ENCODE measurements around the gene TCF4. TPM values are rescaled to one million over a fixed set of nuclear protein-coding genes. Genes with fewer than 3 reads are reported as not detected.

The TCF4 gene
- total RNA-seq, 5 donors from 2014 or later (not counting 1 experiment from before 2014, with no cell fraction given): 2.6 to 11.0 (median 6.6) TPM

GRCh38 chr18:55515214-55515613 is 72.8 kb downstream of the TCF4 start:
- Histone ChIP-seq H3K4me3 (ENCODE audit: control insufficient read depth in 1 of 2, extremely low read depth in 1 of 2, low read length in 1 of 2) (no peak overlapping the region), H3K36me3 (ENCODE audit: control insufficient read depth in 2 of 2, extremely low read depth in 1 of 2, insufficient read depth in 1 of 2, low read length in 1 of 2) (no peaks in the 10 kb centered on the region), H3K27ac (ENCODE audit: low read length) (no peak overlapping the region), H3K9me3 (no peaks in the 10 kb centered on the region), H3K27me3 (replicated peaks in 1 of 2; ENCODE audit: control insufficient read depth in 2 of 2, extremely low read depth in 1 of 2, insufficient read depth in 2 of 2, low read length in 1 of 2) (no peaks in the 10 kb centered on the region), H3K4me1 (ENCODE audit: control insufficient read depth in 1 of 2, extremely low read depth in 1 of 2, insufficient read depth in 2 of 2, low read length in 2 of 2) (no peaks in the 10 kb centered on the region)
- Mint-ChIP-seq H3K4me1 (no peaks in the 10 kb centered on the region), H3K36me3 (no peaks in the 10 kb centered on the region), H3K4me3 (no peak overlapping the region), H3K9me3 (no peaks in the 10 kb centered on the region), H3K27ac (no peak overlapping the region), H3K27me3 (no peaks in the 10 kb centered on the region)
- WGBS (ENCODE audit: insufficient coverage): 71% methylated on average over 1 of the region's 3 CpGs
- ChIA-PET CTCF (no interaction called here), POLR2A (no interaction called here)
- ATAC-seq (replicated peaks in 1 of 4): no peak
- no peak for DNase-seq

- no peak overlapping the region for H3K27ac ChIP-seq (ENCODE audit: low read length)
- DNase-seq: no peak
- Mint-ChIP-seq H3K4me1 (peaks cover 0 to 1% (median 0%) of the 10 kb centered on the region in 3 donors), H3K27ac (no peak overlapping the region), H3K9me3 (no peaks in the 10 kb centered on the region), H3K27me3 (no peaks in the 10 kb centered on the region), H3K36me3 (no peaks in the 10 kb centered on the region), H3K4me3 (no peak overlapping the region)
- no peak overlapping the region for H3K4me3 ChIP-seq (ENCODE audit: control insufficient read depth in 1 of 2, extremely low read depth in 1 of 2, low read length in 1 of 2)
- no peaks in the 10 kb centered on the region for H3K9me3 ChIP-seq
- H3K27me3 ChIP-seq (replicated peaks in 1 of 2; ENCODE audit: control insufficient read depth in 2 of 2, extremely low read depth in 1 of 2, insufficient read depth in 2 of 2, low read length in 1 of 2): no peaks in the 10 kb centered on the region
- CTCF ChIA-PET: interaction anchor here (0.5 to 0.7 kb wide), 4 partner anchors 76 to 1970 kb away, joined by 3 read pairs; no protein-coding TSS in a partner anchor
- H3K4me1 ChIP-seq (ENCODE audit: control insufficient read depth in 1 of 2, extremely low read depth in 1 of 2, insufficient read depth in 2 of 2, low read length in 2 of 2): no peaks in the 10 kb centered on the region
- POLR2A ChIA-PET: interaction anchor here in 1 of 2 donors (0.5 kb wide), 2 partner anchors 11 to 13 kb away, joined by 3 read pairs; no protein-coding TSS in a partner anchor
- H3K36me3 ChIP-seq (ENCODE audit: control insufficient read depth in 2 of 2, extremely low read depth in 1 of 2, insufficient read depth in 1 of 2, low read length in 1 of 2): no peaks in the 10 kb centered on the region
- no peak for ATAC-seq (replicated peaks in 1 of 4)
Observed at GRCh38 chr18:55513161-55513560, 74.8 kb downstream of the TCF4 start.

- H3K9me3 ChIP-seq: no peaks in the 10 kb centered on the region
- no peak overlapping the region for H3K27ac ChIP-seq (ENCODE audit: low read length)
- ChIA-PET POLR2A (no interaction called here), CTCF (no interaction called here)
- Mint-ChIP-seq H3K27ac (no peak overlapping the region), H3K9me3 (no peaks in the 10 kb centered on the region), H3K27me3 (no peaks in the 10 kb centered on the region), H3K36me3 (no peaks in the 10 kb centered on the region), H3K4me3 (no peak overlapping the region), H3K4me1 (peaks cover 0 to 3% (median 0%) of the 10 kb centered on the region in 3 donors)
- ATAC-seq (replicated peaks in 1 of 4) (no peak), DNase-seq (no peak)
- H3K4me1 ChIP-seq (ENCODE audit: control insufficient read depth in 1 of 2, extremely low read depth in 1 of 2, insufficient read depth in 2 of 2, low read length in 2 of 2): no peaks in the 10 kb centered on the region
- no peaks in the 10 kb centered on the region for H3K27me3 ChIP-seq (replicated peaks in 1 of 2; ENCODE audit: control insufficient read depth in 2 of 2, extremely low read depth in 1 of 2, insufficient read depth in 2 of 2, low read length in 1 of 2)
- H3K4me3 ChIP-seq (ENCODE audit: control insufficient read depth in 1 of 2, extremely low read depth in 1 of 2, low read length in 1 of 2): no peak overlapping the region
- H3K36me3 ChIP-seq (ENCODE audit: control insufficient read depth in 2 of 2, extremely low read depth in 1 of 2, insufficient read depth in 1 of 2, low read length in 1 of 2): no peaks in the 10 kb centered on the region
Observed at GRCh38 chr18:55511277-55511676, 76.7 kb downstream of the TCF4 start.

- H3K27me3 Mint-ChIP-seq: no peaks in the 10 kb centered on the region
- DNase-seq: peak in 1 of 35 experiments; percentile 0
- no peaks in the 10 kb centered on the region for H3K36me3 Mint-ChIP-seq
- POLR2A ChIA-PET: no interaction called here
- no peak overlapping the region for H3K27ac Mint-ChIP-seq
- CTCF ChIA-PET: no interaction called here
- H3K4me3 ChIP-seq (ENCODE audit: control insufficient read depth in 1 of 2, extremely low read depth in 1 of 2, low read length in 1 of 2): no peak overlapping the region
- no peaks in the 10 kb centered on the region for H3K4me1 ChIP-seq (ENCODE audit: control insufficient read depth in 1 of 2, extremely low read depth in 1 of 2, insufficient read depth in 2 of 2, low read length in 2 of 2)
- no peaks in the 10 kb centered on the region for H3K27me3 ChIP-seq (replicated peaks in 1 of 2; ENCODE audit: control insufficient read depth in 2 of 2, extremely low read depth in 1 of 2, insufficient read depth in 2 of 2, low read length in 1 of 2)
- H3K27ac ChIP-seq (ENCODE audit: low read length): no peak overlapping the region
- ATAC-seq (replicated peaks in 1 of 4): no peak
- peaks cover 0 to 3% (median 0%) of the 10 kb centered on the region in 3 donors for H3K4me1 Mint-ChIP-seq
- H3K4me3 Mint-ChIP-seq: no peak overlapping the region
- no peaks in the 10 kb centered on the region for H3K9me3 ChIP-seq
- no peaks in the 10 kb centered on the region for H3K36me3 ChIP-seq (ENCODE audit: control insufficient read depth in 2 of 2, extremely low read depth in 1 of 2, insufficient read depth in 1 of 2, low read length in 1 of 2)
- 100% methylated on average over 1 of the region's 5 CpGs for WGBS (ENCODE audit: insufficient coverage)
- H3K9me3 Mint-ChIP-seq: no peaks in the 10 kb centered on the region
Observed at GRCh38 chr18:55510809-55511208, 77.2 kb downstream of the TCF4 start.

- ChIA-PET POLR2A (no interaction called here), CTCF (no interaction called here)
- DNase-seq (no peak), ATAC-seq (replicated peaks in 1 of 4) (no peak)
- Histone ChIP-seq H3K36me3 (ENCODE audit: control insufficient read depth in 2 of 2, extremely low read depth in 1 of 2, insufficient read depth in 1 of 2, low read length in 1 of 2) (no peaks in the 10 kb centered on the region), H3K4me3 (ENCODE audit: control insufficient read depth in 1 of 2, extremely low read depth in 1 of 2, low read length in 1 of 2) (no peak overlapping the region), H3K27me3 (replicated peaks in 1 of 2; ENCODE audit: control insufficient read depth in 2 of 2, extremely low read depth in 1 of 2, insufficient read depth in 2 of 2, low read length in 1 of 2) (no peaks in the 10 kb centered on the region), H3K9me3 (no peaks in the 10 kb centered on the region), H3K27ac (ENCODE audit: low read length) (no peak overlapping the region), H3K4me1 (ENCODE audit: control insufficient read depth in 1 of 2, extremely low read depth in 1 of 2, insufficient read depth in 2 of 2, low read length in 2 of 2) (no peaks in the 10 kb centered on the region)
- WGBS (ENCODE audit: insufficient coverage): no CpG with 5 or more reads among the region's 4 CpGs
- Mint-ChIP-seq H3K4me1 (peaks cover 0 to 3% (median 0%) of the 10 kb centered on the region in 3 donors), H3K36me3 (no peaks in the 10 kb centered on the region), H3K27me3 (no peaks in the 10 kb centered on the region), H3K9me3 (peaks cover 0 to 3% (median 0%) of the 10 kb centered on the region in 3 donors), H3K27ac (no peak overlapping the region), H3K4me3 (no peak overlapping the region)
Observed at GRCh38 chr18:55509631-55510324, 78.2 kb downstream of the TCF4 start.

GRCh38 chr18:55508651-55509050 is 79.3 kb downstream of the TCF4 start:
- H3K36me3 Mint-ChIP-seq: no peaks in the 10 kb centered on the region
- no peak overlapping the region for H3K4me3 Mint-ChIP-seq
- ATAC-seq (replicated peaks in 1 of 4) (no peak), DNase-seq (no peak)
- 100% methylated on average over 1 of the region's 4 CpGs for WGBS (ENCODE audit: insufficient coverage)
- peaks cover 0 to 3% (median 0%) of the 10 kb centered on the region in 3 donors for H3K9me3 Mint-ChIP-seq
- H3K27me3 Mint-ChIP-seq: no peaks in the 10 kb centered on the region
- H3K9me3 ChIP-seq: no peaks in the 10 kb centered on the region
- no peaks in the 10 kb centered on the region for H3K27me3 ChIP-seq (replicated peaks in 1 of 2; ENCODE audit: control insufficient read depth in 2 of 2, extremely low read depth in 1 of 2, insufficient read depth in 2 of 2, low read length in 1 of 2)
- no peaks in the 10 kb centered on the region for H3K4me1 ChIP-seq (ENCODE audit: control insufficient read depth in 1 of 2, extremely low read depth in 1 of 2, insufficient read depth in 2 of 2, low read length in 2 of 2)
- H3K27ac ChIP-seq (ENCODE audit: low read length): no peak overlapping the region
- no peaks in the 10 kb centered on the region for H3K36me3 ChIP-seq (ENCODE audit: control insufficient read depth in 2 of 2, extremely low read depth in 1 of 2, insufficient read depth in 1 of 2, low read length in 1 of 2)
- CTCF ChIA-PET: no interaction called here
- no peak overlapping the region for H3K4me3 ChIP-seq (ENCODE audit: control insufficient read depth in 1 of 2, extremely low read depth in 1 of 2, low read length in 1 of 2)
- H3K27ac Mint-ChIP-seq: no peak overlapping the region
- H3K4me1 Mint-ChIP-seq: peaks cover 0 to 3% (median 0%) of the 10 kb centered on the region in 3 donors
- POLR2A ChIA-PET: no interaction called here

- ChIA-PET CTCF (no interaction called here), POLR2A (no interaction called here)
- Histone ChIP-seq H3K4me1 (ENCODE audit: control insufficient read depth in 1 of 2, extremely low read depth in 1 of 2, insufficient read depth in 2 of 2, low read length in 2 of 2) (peaks cover 0 to 2% of the 10 kb centered on the region in 2 experiments), H3K27ac (ENCODE audit: low read length) (no peak overlapping the region), H3K36me3 (ENCODE audit: control insufficient read depth in 2 of 2, extremely low read depth in 1 of 2, insufficient read depth in 1 of 2, low read length in 1 of 2) (no peaks in the 10 kb centered on the region), H3K27me3 (replicated peaks in 1 of 2; ENCODE audit: control insufficient read depth in 2 of 2, extremely low read depth in 1 of 2, insufficient read depth in 2 of 2, low read length in 1 of 2) (no peaks in the 10 kb centered on the region), H3K9me3 (no peaks in the 10 kb centered on the region), H3K4me3 (ENCODE audit: control insufficient read depth in 1 of 2, extremely low read depth in 1 of 2, low read length in 1 of 2) (no peak overlapping the region)
- Mint-ChIP-seq H3K9me3 (peaks cover 0 to 3% (median 0%) of the 10 kb centered on the region in 3 donors), H3K27ac (no peak overlapping the region), H3K27me3 (no peaks in the 10 kb centered on the region), H3K4me1 (peaks cover 0 to 3% (median 0%) of the 10 kb centered on the region in 3 donors), H3K36me3 (no peaks in the 10 kb centered on the region), H3K4me3 (no peak overlapping the region)
- WGBS (ENCODE audit: insufficient coverage): no CpG with 5 or more reads among the region's 1 CpG
- DNase-seq: no peak
- ATAC-seq (replicated peaks in 1 of 4): no peak
Observed at GRCh38 chr18:55506074-55506473, 81.9 kb downstream of the TCF4 start.

Measured in T-cell (primary cell).